AG09309 (cell line): ENCODE data around the gene C10orf90.

Source experiments
- DNase-seq: peaks from one replicate; pipeline ENCODE4 v3.0.0-alpha.2; 2010; ENCODE audit warnings: low read depth
- H3K4me3 ChIP-seq: 2 replicates; pipeline ENCODE4 v1.5.1; 2011; ENCODE audit warnings: mild to moderate bottlenecking, low read depth, low read length, moderate library complexity; ENCODE audit not compliant: control insufficient read depth
- TF ChIP-seq, protein P1 (sequence below): IDR thresholded peaks from 2 replicates; pipeline ENCODE4 v1.5.1; 2011; ENCODE audit warnings: mild to moderate bottlenecking, low read depth, low read length, inconsistent platforms; ENCODE audit not compliant: insufficient read depth, control insufficient read depth; ENCODE audit errors: missing control alignments

The C10orf90 gene

DNA sequence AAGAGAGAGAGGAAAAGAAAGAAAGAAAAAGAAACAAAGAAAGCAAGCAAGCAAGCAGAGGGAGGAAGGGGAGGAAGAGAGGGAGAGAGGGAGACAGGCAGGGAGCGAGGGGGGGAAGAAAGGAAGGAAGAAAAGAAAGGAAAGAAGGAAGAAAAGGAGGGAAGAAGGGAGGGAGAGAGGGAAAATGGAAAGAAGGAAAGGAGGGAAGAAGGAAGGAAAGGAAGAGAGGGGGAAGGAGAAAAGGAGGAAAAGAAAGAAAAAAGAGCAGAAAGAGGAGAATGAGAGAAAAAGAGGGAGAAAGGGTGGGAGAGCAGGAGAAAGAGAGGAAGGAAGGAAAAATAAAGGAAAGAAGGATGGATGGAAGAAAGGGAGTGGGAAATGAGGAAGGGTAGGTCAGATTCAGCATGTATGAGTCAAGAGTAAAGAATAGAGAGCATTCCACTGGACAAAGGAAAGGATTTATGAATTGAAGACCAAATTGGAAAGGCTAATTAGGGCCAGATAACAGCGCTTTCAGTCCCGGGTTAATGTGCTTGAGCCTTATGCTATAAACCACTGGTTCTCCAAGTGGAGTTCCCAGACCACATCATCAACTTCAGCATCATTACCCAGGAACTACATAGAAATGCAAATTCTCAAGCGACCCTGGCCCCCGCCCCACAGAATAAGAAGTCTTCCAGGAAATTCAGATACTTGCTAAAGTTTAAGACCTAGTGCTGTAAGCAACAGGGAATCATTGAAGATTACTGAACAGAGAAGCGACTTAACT lies 85.1 kb downstream of the C10orf90 start:
- DNase-seq, result no peak
- TF ChIP-seq, protein P1, sequence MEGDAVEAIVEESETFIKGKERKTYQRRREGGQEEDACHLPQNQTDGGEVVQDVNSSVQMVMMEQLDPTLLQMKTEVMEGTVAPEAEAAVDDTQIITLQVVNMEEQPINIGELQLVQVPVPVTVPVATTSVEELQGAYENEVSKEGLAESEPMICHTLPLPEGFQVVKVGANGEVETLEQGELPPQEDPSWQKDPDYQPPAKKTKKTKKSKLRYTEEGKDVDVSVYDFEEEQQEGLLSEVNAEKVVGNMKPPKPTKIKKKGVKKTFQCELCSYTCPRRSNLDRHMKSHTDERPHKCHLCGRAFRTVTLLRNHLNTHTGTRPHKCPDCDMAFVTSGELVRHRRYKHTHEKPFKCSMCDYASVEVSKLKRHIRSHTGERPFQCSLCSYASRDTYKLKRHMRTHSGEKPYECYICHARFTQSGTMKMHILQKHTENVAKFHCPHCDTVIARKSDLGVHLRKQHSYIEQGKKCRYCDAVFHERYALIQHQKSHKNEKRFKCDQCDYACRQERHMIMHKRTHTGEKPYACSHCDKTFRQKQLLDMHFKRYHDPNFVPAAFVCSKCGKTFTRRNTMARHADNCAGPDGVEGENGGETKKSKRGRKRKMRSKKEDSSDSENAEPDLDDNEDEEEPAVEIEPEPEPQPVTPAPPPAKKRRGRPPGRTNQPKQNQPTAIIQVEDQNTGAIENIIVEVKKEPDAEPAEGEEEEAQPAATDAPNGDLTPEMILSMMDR, result no peak
- H3K4me3 ChIP-seq, result no peak overlapping the region

GRCh38 chr10:126584836-126585235 lies 85.7 kb downstream of the C10orf90 start:
- no peak overlapping the region for H3K4me3 ChIP-seq
- no peak for DNase-seq
- TF ChIP-seq, protein P1, result no peak

DNA sequence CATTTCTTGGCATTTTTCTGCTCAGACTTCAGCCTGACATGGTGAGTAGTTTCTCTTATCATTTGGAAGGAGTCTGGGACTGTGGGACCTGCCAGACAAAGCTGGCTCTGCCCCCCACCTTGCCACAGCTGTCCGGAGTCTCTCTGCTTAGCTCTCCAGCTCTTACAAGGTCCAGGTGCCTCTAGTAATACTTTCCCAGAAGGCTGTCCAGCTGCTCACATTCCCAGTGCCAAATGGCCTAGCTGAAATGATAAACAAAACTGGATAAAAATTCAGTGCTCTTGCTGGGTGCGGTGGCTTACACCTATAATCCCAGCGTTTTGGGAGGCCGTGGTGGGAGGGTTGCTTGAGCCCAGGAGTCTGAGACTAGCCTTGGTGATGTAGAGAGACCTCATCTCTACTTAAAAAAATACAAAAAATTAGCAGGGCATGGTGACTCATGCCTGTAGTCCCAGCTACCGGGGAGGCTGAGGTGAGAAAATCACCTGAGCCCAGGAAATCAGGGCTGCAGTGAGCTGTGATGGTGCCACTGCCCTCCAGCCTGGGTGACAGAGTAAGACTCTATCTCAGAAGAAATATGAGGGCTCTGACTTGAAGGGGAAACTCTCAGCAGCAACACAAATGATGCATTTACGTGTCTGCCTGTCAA lies 86.8 kb downstream of the C10orf90 start:
- DNase-seq, result no peak
- H3K4me3 ChIP-seq, result no peak overlapping the region
- TF ChIP-seq, protein P1, result no peak

- H3K4me3 ChIP-seq, result no peak overlapping the region
- no peak for DNase-seq
- TF ChIP-seq, protein P1, result no peak
Observed at GRCh38 chr10:126581648-126582046, 88.8 kb downstream of the C10orf90 start.

GRCh38 chr10:126580873-126581647 lies 89.4 kb downstream of the C10orf90 start:
- DNase-seq, result no peak
- TF ChIP-seq, protein P1, result no peak
- H3K4me3 ChIP-seq, result no peak overlapping the region

- no peak overlapping the region for H3K4me3 ChIP-seq
- no peak for DNase-seq
- TF ChIP-seq, protein P1, result no peak
Observed at GRCh38 chr10:126576336-126576735, 94.2 kb downstream of the C10orf90 start.
